Measurements from ENCODE around the gene INO80D.

DNA sequence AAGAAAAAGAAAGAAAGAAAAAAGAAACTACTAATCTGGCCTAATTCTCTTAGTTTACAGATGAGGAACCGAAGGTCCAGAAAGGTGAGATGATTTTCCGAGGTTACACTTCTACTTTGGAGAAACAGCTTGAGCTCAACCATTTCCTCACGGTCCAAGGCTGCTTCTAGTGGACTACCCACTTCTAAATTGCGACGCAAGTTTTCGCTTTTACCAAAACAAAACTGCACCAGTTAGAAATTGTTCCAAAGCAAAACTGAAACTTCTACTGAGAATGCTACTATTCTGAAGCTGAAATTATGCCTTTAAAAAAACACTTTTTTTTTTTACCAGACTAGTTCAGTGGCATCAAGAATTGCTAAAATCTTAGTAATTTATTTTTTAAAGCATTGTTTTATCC lies 101.6 kb downstream of the INO80D start:
- no peak for TF ChIP-seq POLR2AphosphoS5 (IDR thresholded peaks at IDR 0.05)
- TF ChIP-seq, protein P1, sequence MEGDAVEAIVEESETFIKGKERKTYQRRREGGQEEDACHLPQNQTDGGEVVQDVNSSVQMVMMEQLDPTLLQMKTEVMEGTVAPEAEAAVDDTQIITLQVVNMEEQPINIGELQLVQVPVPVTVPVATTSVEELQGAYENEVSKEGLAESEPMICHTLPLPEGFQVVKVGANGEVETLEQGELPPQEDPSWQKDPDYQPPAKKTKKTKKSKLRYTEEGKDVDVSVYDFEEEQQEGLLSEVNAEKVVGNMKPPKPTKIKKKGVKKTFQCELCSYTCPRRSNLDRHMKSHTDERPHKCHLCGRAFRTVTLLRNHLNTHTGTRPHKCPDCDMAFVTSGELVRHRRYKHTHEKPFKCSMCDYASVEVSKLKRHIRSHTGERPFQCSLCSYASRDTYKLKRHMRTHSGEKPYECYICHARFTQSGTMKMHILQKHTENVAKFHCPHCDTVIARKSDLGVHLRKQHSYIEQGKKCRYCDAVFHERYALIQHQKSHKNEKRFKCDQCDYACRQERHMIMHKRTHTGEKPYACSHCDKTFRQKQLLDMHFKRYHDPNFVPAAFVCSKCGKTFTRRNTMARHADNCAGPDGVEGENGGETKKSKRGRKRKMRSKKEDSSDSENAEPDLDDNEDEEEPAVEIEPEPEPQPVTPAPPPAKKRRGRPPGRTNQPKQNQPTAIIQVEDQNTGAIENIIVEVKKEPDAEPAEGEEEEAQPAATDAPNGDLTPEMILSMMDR (IDR thresholded peaks at IDR 0.05) = no peak
- no peak for TF ChIP-seq POLR2A (IDR thresholded peaks at IDR 0.05)
- TF ChIP-seq EP300 (IDR thresholded peaks at IDR 0.05) = no peak
